Breast epithelium (tissue), 3 donors: Measurements from ENCODE around the gene AGAP1.

Source experiments
- POLR2A ChIP-seq: fragments of 450-650 bp; IDR thresholded peaks from one replicate; pipeline ENCODE4 v1.6.1; 2016; ENCODE audit warnings: antibody characterized with exemption, mild to moderate bottlenecking, moderate library complexity
- POLR2AphosphoS5 ChIP-seq, 3 donors: sonication (generic); formaldehyde crosslinking; IDR thresholded peaks; one replicate each; pipeline ENCODE4 v1.6.1; 2017; ENCODE audit warnings: antibody characterized with exemption in 3 of 3
- TF ChIP-seq, protein P1 (sequence below), 3 donors: fragments of 450-650 bp; IDR thresholded peaks; one replicate each; pipeline ENCODE4 v1.5.1; 2016 to 2017; ENCODE audit warnings: antibody characterized with exemption in 3 of 3, mild to moderate bottlenecking in 3 of 3, moderate library complexity in 3 of 3

DNA sequence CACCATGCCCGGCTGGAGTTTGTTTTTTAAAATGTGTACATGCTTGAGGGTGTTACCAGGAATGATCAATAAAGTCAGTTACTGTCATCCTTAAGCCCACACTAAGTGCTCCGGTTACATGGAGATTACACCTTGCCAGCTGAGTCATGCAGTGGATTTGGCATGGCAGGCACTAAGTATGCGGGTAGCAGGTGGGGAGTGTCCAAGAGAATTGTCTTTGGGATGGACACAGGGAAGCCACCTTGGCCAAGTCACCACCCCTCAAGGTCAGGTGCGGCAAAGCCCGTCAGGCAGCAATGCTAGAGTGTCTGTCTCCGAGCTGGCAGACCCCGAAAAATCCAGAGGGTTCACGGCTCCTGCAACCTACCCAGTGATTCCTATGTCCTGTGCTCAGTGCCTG lies 619.6 kb downstream of the AGAP1 start:
- TF ChIP-seq, protein P1, sequence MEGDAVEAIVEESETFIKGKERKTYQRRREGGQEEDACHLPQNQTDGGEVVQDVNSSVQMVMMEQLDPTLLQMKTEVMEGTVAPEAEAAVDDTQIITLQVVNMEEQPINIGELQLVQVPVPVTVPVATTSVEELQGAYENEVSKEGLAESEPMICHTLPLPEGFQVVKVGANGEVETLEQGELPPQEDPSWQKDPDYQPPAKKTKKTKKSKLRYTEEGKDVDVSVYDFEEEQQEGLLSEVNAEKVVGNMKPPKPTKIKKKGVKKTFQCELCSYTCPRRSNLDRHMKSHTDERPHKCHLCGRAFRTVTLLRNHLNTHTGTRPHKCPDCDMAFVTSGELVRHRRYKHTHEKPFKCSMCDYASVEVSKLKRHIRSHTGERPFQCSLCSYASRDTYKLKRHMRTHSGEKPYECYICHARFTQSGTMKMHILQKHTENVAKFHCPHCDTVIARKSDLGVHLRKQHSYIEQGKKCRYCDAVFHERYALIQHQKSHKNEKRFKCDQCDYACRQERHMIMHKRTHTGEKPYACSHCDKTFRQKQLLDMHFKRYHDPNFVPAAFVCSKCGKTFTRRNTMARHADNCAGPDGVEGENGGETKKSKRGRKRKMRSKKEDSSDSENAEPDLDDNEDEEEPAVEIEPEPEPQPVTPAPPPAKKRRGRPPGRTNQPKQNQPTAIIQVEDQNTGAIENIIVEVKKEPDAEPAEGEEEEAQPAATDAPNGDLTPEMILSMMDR (IDR thresholded peaks at IDR 0.05) = no peak
- no peak for TF ChIP-seq POLR2A
- no peak for TF ChIP-seq POLR2AphosphoS5 (IDR thresholded peaks at IDR 0.05)
